Measurements from ENCODE around the gene KCNQ1OT1.

KCNQ1OT1 gene

DNA sequence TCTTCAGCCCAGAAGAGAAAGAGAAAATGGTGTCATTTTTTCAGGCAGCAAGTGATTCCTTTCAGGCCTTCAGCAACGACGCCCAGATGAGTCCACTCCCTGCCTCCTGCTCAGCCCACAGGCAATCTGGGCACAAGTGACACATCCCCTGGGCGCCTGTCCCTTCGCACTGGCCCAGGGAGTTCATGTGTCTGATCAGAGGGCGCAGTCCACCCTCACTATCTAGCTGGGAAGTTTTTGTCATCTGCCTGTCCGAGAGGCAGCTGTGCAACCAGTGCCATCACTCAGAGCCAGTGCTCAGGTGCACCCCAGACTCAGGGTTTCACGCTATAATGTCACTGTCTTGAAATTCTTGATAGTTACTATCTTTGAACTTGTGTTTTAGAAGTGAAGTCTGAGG is 1.4 kb upstream of the KCNQ1OT1 start:
- DNase-seq = no peak

DNA sequence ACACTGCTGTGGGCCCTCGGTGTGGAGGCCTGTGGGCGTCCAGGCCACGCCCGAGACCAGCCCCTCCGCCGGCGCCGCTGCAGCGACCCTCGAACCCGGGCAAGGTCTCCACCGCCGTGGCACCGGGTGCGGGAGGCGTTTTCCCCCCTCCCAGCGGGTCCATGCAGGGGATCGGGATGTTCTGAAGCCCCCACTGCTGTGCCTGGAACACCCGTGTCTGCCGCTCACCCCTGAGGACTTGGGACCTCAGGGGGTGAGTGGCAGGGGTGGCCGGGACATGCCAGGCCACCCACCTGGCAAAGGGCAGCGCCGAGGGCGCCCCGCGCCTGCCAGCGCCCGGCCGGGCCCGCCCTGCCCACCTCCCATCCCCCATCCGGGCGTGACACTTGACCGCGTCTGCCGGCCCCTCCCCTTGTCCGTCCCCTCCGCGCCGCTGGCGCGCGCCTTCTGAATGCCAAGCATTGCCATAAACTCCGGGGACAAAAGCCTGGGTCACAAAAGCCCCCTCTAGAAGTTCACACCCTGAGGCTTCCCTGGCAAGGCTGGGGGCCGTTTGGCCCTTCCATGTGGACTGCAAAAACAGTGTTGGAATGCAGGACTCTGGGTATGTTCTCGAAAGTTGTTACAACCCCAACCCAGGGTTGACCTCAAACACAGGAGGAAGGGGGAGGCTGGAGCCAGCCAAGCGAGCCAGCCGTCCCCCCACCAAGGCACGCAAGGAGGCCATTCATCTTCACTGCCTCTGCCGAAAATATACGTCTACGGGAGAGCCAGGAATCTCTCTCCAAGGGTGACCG is 819 bp upstream of the KCNQ1OT1 start:
- no peak for DNase-seq

DNA sequence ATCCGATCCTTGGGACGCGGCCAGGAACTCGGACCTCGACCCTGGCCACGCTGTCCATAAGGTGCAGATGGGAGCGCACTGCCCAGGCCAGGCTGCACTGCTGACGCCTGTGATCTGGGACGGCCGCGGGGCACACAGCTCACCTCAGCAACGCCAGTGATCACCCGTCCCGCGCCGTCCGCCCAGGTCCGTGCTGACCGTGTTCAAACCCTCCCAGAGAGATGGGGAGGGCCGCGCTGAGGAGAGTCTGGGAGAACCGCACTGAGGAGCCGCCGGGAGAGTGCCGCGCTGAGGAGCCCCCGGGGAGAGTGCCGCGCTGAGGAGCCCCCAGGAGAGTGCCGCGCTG is 636 bp downstream of the KCNQ1OT1 start:
- no peak for DNase-seq

DNA sequence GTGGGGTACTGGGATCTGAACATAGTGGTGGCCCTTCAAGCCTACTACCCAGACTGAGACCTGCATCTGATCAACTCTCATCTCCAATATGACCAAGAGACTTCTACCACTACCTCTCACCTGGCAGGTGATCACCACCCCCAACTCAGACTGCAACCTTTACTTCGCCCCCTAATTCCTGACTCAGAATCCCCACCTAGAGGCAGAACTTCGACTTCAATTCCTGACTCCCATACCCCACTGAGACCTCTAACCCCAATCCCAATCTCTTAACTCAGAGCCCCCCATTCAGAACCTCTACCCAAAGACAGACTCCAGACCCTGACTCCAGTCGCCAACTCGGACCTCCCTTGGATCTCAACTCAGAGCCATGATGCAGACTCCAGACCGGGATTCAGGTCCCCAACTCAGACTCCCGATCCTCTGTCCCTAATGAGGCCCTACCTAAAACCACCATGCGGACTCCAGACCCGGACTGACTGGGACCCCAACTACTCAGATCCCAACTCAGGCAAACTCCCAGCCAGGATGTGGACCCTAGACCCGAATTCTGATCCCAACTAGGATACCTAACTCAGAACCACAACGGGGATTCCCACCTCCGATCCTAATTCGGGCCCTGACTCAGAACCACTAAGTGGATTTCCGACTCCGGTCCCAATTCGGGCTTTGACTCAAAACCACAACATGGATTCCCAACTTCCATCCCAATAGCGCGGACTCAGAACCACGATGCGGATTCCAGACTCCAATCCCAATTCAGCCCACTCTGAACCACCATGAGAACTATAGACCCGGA is 1.2 kb downstream of the KCNQ1OT1 start:
- DNase-seq = no peak

DNA sequence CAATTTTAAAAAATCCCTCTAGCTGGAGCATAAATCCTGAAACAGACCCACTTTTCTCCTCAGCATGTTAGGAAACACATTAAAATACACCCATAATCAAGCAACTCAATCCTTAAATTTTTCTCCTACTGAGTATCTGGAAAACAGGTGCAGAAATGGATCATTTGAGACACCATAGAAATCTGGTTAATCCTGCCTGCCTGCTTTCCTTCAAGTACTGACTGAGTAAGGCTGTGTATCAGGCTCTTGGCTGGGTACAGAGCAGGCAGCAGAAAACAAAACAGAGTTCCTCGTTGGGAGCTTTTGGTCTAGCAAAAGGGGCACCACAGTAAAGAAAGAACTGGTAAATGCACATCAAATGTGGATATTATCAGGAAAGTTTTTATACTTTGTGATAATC is 1.9 kb downstream of the KCNQ1OT1 start:
- DNase-seq = no peak

DNA sequence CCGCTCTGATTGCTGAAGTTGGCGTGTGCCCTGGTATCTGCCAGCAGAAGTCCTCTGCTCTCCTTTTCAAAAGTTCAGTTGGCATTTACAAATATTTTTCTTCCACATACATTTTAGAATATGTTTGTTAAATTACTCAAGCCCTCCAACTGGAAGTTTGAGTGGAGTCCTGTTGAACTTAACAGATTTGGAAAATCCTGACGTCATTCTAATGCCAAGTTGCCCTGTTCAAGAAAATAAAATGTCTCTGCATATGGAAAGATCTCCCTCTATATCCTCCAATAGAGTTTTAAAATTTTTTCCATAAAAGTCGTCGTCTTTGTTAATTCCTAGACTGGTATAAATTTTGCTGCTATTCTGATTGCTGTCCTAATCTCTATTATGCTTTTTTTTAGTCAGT is 3.3 kb downstream of the KCNQ1OT1 start:
- DNase-seq = no peak

DNA sequence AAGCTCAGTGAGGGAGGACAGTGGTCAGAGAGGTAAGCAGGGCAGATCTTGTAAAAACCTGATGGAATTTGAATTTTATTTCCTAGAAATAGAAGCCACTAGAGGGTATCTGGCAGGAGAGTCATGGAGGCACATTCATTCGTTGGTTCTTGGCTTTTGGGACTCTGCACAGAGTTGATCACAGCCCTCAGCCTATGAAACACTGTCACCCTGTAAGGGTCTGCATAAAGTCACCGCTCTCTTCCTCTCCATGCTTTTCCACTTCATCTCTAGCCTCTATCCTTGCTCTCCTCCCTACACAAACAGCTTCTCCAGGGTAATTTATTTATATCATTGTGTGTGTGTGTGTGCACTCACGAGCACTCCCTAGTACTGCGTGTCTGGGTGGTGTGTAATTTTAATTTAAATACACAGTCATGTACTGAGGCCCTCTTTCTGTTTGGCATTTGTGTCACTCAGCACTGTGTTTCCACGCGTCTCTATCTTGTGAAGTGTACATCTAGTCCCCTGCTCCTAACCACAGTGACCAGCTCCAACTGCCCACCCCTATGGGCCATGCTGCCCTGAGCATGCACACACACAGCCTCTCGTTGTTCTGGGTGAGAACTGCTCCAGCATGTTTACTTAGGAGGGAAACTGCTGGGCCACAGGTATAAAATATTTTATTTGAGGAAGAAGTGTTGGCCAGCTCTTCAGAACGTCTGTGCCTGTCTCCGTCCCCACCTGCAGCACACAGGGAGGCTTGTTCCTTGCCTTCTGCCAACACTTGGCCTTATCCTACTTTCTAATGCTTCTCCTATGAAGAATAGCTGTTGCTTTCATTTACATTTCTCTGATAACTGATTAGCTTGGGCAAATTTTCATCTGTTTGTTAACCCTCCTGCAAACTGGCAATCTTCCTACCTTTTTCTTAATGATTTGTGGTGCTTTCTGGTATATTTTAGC is 4.5 kb downstream of the KCNQ1OT1 start:
- DNase-seq = no peak

DNA sequence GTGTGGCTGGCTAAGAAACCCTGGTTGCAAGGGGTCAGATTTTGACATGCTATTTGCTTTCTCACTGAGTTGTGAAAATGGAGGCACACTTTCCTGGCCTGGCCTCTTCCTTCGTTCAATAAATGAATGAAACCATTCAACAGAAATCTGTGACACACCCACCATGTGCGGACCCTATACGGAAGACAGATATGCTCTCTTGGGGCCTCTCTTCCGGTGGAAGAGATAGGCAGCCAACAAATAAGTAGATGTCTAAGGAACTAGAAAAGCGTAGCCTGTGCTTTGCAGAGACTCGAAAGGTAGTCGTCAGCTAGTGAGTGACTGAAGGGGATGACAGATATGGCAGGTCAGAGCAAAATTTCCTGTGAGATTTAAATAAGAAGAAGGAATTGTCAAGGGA is 5.3 kb downstream of the KCNQ1OT1 start:
- no peak for DNase-seq

DNA sequence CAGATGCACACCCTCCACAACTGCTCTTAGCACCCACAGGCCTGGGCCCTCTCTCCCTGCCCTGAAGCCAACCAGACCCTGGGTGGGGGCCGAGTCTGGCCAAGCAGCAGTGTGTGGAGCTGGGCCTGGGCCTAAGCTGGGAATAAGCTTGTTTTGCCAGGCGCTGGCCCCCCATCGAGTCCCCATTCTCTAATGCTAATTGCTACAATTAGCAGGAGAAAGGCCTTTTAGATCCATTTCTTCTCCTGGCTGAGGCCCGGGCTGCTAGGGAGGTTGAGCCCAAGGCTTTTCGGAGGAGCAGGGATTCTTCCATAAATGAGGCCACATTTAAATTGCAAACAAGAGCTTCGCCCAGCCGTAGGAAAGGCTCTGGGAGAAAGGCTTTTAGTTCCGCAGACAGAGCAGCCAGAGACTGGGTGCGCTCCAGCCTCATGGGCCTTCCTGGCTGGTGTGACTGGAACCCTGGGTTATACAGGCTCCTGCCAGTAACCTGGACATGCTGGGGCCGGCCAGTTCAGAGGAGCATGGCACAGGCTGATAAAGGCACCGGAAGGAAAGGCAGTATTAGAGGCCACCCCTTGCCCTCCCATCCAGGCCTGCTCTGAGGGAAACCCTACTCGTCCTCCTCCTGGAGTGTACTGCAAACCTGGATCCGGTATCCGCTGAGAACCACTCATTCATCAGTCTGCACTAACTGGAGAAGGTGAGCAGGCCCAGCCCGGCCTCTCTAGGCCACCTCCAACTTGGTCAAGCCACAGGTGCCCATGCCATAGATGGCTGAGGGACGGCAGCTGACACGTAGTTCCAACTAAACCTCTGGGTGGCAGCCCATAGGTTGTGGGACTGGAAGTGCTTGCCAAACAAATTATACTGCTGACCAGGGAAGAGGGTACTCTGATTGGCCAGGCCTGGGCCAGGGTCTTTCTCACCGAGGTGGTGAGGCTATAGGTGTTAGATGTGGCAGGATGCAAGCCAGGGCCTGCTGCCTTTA is 6.2 kb downstream of the KCNQ1OT1 start:
- DNase-seq = no peak

DNA sequence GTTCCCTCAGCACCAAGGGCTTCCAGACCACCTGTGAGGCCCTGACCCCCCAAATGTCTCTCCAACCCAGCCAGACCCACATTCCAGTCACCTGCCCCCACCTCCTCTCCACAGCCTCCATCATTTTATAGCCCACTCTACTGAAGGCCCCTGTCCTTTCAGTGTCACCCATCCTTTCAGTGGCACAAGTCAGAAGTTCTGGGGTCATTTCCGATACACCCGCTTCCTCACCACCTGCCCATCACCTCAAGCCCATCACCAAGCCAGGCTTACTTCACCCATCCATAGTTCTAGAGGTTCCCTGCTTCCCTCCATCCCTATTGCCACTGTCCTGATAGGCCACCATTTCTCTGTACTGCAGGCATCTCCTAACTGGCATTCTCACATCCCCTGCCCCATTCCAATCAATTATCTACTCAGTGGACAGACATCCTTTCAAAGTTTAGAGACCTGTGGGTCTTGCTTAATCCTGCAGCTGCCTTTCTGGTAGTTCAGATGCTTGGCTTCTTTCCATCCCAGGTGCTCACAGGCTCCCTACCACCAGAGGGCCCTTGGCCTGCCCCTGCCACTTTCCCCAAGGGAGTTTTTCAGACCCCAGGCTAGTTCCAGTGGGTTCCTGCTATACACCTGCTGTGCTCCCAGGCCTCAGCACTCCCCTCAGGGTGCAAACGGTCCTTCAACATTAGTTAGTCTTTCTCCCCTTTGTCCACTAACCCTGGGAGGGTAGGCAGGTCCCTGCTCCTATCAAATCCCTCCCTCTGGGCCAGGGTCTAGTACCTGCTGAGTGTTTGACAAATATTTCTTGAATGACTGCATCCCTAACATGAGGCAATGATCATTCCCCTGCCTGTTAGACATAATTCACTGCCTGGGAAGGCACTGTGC is 7.6 kb downstream of the KCNQ1OT1 start:
- no peak for DNase-seq

DNA sequence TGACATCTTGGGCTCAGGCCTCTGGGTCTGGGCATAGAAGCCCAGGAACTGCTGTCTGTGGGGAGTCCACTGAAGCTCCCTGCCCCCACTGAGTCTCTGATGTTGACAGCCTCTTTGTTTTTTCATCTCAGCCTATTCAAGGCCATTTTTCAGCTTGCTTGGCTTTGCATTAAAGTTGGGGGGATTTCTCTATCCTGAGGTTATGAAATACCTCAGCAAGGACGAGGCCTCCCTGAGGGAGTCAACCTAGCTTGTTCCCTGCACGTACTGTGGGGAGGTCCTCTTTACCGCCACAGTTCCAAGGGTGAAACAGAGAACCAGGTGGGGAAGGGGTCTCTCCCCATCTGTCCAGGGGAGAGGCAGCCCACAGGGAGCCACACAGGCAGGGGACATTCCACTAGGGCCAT is 8.4 kb downstream of the KCNQ1OT1 start:
- no peak for DNase-seq

DNA sequence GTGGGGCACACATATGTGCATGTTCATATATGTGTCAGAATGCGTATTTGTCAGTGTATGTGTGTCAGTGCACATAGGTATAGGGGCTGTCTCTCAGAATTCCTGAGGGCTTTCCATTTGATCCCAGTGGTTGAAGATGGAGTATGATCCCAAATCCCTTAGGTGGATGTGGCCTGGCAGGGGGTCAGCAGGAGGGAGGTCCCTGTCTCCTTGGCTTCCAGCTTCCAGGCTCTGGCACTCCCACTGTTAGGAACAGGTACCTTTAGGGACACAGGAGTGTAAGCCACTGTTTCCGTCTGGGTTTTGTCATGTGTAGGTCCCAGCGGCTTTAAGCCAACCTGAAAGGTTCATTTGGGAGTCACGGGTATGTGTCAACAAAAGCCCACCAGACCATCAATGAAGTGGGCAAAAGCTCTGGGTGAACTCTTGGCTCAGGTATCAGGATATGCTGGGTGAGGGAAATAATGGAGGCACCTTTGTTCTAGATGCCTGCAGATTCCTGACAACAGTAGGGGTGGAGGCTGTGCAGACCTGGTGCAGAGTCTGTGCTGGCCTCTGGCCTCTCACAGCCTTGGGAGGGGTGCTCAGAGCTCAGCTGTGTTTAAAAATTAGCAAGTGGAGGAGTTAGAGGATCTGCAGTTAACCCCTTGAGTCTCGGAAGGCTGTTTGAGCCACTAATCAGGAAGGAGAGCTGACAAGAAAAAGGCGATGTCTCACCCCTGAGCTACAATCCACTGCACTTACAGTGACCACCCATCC is 9.0 kb downstream of the KCNQ1OT1 start:
- DNase-seq = no peak

DNA sequence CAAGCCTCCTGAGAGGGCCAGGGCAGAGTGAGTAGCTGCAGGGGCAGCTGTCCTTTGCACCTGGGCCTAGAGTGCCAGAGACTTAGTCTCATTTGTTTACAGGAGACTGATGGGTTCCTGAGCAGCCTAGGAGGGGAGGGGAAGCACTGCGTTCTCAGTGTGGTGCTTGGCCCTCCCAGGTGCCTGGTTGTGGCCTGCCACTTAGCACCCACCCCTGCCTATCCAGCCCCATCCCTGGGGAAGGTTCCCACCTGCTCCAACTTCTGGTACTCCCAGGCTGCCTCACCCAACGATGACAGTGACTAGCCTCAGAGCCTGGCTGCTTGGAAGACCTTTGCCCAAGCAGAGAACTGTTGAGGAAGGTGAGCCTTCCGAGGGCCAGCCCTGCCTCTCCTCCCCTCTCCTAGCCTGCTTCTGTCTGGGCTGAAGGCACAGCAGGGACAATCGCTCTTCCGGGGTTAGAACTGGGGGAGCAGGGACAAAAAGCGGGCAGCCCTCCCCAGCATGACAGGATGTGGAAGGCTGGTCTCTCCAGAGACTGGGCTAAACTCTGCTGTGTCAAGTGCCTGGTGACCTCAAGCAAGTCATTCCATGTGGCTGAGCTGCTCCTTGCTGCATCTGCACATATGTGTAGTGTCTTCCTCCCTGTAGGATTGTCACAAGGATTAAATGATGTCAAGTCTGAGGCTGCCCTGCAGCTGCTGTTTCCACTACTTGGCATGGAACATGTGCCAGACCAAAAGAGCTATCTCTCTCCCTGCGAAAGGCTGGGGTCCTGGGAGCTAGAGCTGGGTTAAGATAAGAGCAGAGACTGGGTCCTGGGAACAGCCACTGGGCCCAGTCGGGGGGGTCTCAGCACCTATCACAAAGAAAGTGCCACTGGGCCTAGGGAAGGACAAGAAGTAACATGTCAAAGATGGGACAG is 9.9 kb downstream of the KCNQ1OT1 start:
- no peak for DNase-seq

DNA sequence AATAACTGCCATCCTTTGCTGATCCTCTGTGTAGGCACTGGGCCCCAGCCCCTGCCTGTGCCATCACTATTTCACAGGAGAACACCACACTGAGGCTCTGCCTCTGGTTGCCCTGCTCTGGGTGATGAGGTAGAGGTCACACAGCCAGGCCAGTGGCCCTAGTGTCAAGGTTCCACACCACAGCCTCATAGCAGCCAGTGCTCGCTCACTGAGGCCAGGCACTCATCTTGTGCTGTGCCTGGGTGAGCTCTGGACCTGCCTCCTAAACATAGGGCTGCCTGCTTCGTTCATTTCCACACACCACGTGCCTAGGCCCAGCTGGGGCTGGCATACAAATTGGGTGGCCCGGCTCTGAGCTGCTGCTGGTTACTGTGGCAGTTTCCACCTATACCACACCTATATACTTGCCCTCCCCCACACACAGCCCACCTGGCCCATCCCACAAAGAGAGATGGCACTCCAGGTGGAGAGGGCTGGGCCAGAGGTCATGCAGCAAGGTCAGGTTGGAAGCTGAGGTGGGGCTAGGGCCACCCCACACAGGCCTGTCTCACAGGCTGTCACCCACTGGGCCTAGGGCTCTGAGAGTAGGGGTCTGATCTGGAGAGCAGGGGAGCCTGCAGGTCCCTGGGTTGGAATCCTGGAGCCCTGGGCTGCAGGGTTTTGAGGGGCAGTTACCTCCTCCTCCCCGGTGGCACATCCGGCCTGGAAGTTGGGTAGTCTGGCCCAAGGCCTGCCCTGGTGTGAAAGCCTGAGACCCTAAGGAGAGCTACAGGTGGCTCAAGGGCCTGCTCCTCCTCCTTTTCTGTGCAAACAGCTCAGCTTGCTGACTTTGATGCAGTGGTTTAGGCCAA is 11.2 kb downstream of the KCNQ1OT1 start:
- DNase-seq = no peak

DNA sequence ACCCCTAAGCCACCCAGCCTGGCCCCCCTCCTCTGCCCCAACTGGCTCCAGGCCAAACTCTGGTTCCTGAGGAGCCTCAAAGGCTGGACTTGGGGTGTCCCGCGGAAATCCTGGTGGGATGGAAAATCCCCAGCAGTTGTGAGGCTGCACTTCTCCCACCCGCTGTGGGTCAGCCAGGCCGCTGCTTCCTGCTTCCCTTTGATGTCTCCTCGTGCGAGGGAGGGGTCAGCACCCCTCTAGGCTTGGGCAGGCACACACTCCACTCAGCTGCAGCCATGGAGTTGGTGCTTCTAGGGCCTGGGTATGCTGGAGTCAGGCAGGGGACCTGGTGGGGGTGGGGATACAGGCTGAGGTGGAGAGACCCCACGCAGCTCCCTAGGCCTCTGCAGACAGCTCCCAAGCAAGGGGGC is 12.0 kb downstream of the KCNQ1OT1 start:
- DNase-seq = no peak

DNA sequence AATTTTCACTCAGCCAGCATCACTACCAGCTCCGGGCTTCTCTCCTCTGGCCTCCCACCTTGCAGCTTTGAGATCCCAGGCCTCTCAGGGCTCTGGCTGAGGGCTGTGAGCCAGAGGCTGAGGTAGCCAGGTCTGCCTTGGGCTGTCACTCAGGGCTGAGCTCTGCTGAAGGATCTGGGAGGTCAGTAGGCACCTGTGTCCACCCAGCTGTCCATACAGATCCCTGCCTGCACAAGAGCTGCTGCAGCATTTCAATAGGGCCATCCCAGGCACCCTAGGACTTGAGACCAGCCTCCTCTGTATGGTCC is 12.6 kb downstream of the KCNQ1OT1 start:
- DNase-seq = no peak

DNA sequence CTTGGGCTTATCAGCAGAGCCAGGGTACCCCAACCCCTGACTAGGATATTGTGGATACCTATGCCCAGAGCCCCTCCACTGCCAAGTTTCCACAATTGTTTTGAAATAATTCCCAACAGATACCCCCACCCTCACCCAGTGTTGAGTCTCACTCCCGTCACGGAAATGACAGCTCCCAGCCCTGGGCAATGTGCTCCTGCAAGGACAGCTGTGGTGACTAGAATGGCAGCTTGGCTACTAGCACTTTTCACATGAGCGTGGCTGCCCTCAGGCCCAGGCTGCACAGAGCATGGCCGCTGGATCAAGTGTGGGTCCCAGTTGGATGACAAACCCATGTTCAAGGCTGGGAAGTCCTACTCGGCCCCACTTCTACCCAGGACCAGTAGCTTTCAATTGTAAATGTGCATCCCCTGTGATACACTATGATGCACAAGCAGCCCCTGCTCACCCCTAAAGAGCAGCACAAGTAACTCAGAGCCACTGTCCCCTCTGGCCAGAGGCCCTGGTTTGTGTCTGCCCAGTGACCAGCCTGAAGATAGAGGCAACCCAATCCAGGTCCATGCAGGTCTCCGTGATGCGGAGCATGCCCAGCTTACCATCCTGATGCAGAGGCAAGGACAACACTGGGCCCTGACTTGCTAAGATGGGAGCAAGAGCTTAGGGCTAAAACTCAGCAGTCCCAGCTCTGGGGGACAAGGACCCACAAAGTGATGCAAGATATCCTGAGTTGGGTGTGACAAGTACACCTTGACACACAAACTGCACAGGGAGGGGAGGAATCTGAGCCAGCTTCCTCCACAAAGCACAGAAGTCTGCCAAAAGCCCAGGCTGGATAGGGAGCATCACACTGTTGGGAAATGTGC is 13.2 kb downstream of the KCNQ1OT1 start:
- no peak for DNase-seq
